Measurements from ENCODE around the gene OSBPL9.

The OSBPL9 gene

DNA sequence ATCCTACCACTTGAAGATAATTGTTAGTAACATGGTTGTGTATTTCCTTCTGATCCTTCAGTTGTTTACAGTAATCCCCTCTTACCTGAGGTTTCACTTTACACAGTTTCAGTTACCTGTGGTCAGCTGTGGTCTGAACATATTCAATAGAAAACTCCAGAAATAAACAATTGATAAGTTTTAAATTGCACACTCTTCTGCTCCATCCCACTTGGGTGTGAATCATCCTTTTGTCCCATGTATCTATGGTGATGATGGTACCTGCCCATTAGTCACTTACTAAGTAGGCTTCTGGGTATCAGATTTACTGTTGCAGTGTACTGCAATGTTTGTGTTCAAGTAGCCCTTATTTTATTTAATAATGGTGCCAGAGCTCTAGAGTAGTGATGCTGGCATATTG lies 62.5 kb downstream of the OSBPL9 start:
- peaks cover 9% of the 10 kb centered on the region; the same call in 1 of the 2 replicates for H3F3A ChIP-seq (ENCODE audit: insufficient read depth, low read length)
- peaks cover 8% of the 10 kb centered on the region for H3K79me2 ChIP-seq (ENCODE audit: low read length)

DNA sequence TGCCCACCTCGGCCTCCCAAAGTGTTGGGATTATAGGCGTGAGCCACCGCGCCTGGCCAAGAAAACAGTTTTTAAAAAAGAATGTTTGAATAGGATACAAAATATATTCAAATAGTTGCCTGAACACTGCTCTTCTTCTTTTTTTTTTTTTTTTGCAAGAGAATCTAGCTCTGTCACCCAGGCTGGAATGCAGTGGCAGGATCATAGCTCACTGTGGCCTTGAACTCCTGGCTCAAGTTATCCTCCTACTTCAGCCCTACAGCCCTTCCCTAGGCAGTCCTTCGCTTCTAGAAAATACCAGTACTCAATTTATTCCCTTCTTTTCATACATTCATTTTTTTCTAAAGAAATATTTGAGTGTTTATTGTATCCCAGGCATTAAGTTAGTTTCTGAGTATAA lies 67.9 kb downstream of the OSBPL9 start:
- Histone ChIP-seq H3K36me3 (replicated peaks; ENCODE audit: insufficient read depth, low read length) (no peaks in the 10 kb centered on the region), H3K9me2 (replicated peaks; ENCODE audit: insufficient read depth, low read length) (no peaks in the 10 kb centered on the region), H3K9ac (ENCODE audit: low read length) (no peak overlapping the region), H3F3A (ENCODE audit: insufficient read depth, low read length) (peaks cover 7% of the 10 kb centered on the region; the same call in 1 of the 2 replicates), H3K27me3 (replicated peaks; ENCODE audit: insufficient read depth, low read length) (no peaks in the 10 kb centered on the region), H3K27ac (ENCODE audit: low read length) (no peak overlapping the region), H3K79me2 (ENCODE audit: low read length) (peaks cover 13% of the 10 kb centered on the region), H3K9me3 (replicated peaks; ENCODE audit: insufficient read depth, low read length) (no peaks in the 10 kb centered on the region), H3K4me2 (ENCODE audit: low read depth, low read length) (no peak overlapping the region), H4K20me1 (ENCODE audit: insufficient read depth, low read length) (no peaks in the 10 kb centered on the region), H2AFZ (ENCODE audit: low read length) (no peak overlapping the region), H3K4me3 (ENCODE audit: low read length) (no peak overlapping the region), H3K4me1 (ENCODE audit: low read length) (peaks cover 21% of the 10 kb centered on the region)
- no peak for DNase-seq
- no peak for TF ChIP-seq EZH2 (optimal IDR thresholded peaks at IDR 0.05; ENCODE audit: low read depth, low read length)
- no peak for TF ChIP-seq EZH2phosphoT487 (IDR thresholded peaks at IDR 0.05; ENCODE audit: low read length)
- TF ChIP-seq, protein P1, sequence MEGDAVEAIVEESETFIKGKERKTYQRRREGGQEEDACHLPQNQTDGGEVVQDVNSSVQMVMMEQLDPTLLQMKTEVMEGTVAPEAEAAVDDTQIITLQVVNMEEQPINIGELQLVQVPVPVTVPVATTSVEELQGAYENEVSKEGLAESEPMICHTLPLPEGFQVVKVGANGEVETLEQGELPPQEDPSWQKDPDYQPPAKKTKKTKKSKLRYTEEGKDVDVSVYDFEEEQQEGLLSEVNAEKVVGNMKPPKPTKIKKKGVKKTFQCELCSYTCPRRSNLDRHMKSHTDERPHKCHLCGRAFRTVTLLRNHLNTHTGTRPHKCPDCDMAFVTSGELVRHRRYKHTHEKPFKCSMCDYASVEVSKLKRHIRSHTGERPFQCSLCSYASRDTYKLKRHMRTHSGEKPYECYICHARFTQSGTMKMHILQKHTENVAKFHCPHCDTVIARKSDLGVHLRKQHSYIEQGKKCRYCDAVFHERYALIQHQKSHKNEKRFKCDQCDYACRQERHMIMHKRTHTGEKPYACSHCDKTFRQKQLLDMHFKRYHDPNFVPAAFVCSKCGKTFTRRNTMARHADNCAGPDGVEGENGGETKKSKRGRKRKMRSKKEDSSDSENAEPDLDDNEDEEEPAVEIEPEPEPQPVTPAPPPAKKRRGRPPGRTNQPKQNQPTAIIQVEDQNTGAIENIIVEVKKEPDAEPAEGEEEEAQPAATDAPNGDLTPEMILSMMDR (IDR thresholded peaks at IDR 0.05; ENCODE audit: low read length) = no peak

More for the DNA sequence above, 62.5 kb downstream of the OSBPL9 start:
- TF ChIP-seq EZH2phosphoT487 (IDR thresholded peaks at IDR 0.05; ENCODE audit: low read length) (no peak), EZH2 (optimal IDR thresholded peaks at IDR 0.05; ENCODE audit: low read depth, low read length) (no peak)
- TF ChIP-seq, protein P1 (IDR thresholded peaks at IDR 0.05; ENCODE audit: low read length) = no peak
- H3K4me2 ChIP-seq (ENCODE audit: low read depth, low read length) = peak overlapping the region; percentile 53; the same call in 1 of the 2 replicates
- H3K9ac ChIP-seq (ENCODE audit: low read length) = no peak overlapping the region
- no peaks in the 10 kb centered on the region for H3K27me3 ChIP-seq (replicated peaks; ENCODE audit: insufficient read depth, low read length)
- H2AFZ ChIP-seq (ENCODE audit: low read length) = no peak overlapping the region
- peak; percentile 57 for DNase-seq
- H3K9me3 ChIP-seq (replicated peaks; ENCODE audit: insufficient read depth, low read length) = no peaks in the 10 kb centered on the region
- H3K4me3 ChIP-seq (ENCODE audit: low read length) = no peak overlapping the region
- peak overlapping the region; percentile 64; the same call in 1 of the 2 replicates for H3K27ac ChIP-seq (ENCODE audit: low read length)
- no peaks in the 10 kb centered on the region for H4K20me1 ChIP-seq (ENCODE audit: insufficient read depth, low read length)
- no peaks in the 10 kb centered on the region for H3K36me3 ChIP-seq (replicated peaks; ENCODE audit: insufficient read depth, low read length)
- H3K9me2 ChIP-seq (replicated peaks; ENCODE audit: insufficient read depth, low read length) = no peaks in the 10 kb centered on the region
- H3K4me1 ChIP-seq (ENCODE audit: low read length) = peaks cover 12% of the 10 kb centered on the region

DNA sequence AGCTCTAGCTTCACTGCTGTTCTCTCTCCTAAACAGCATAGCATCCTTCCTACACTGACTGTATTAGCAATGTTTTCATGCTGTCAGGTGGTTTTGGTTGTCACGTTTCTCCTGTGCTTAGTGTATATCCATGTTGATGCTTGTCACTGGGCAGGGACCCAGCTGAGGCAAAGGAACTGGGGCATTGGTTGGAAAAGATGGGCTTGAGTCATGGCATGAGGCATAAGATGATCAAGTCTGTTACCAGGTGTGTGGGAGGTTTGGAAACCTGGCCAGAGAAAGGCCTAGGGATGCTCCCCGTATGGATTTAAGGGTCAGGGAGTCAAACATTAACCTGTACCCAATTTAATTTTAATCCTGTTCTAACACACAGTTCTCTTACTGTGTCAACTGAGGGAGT lies 69.6 kb downstream of the OSBPL9 start:
- Histone ChIP-seq H3K9me3 (replicated peaks; ENCODE audit: insufficient read depth, low read length) (no peaks in the 10 kb centered on the region), H3K4me1 (ENCODE audit: low read length) (peaks cover 19% of the 10 kb centered on the region), H4K20me1 (ENCODE audit: insufficient read depth, low read length) (no peaks in the 10 kb centered on the region), H3K9ac (ENCODE audit: low read length) (no peak overlapping the region), H3K9me2 (replicated peaks; ENCODE audit: insufficient read depth, low read length) (no peaks in the 10 kb centered on the region), H3K27ac (ENCODE audit: low read length) (no peak overlapping the region), H3K4me3 (ENCODE audit: low read length) (no peak overlapping the region), H3K4me2 (ENCODE audit: low read depth, low read length) (no peak overlapping the region), H2AFZ (ENCODE audit: low read length) (no peak overlapping the region), H3F3A (ENCODE audit: insufficient read depth, low read length) (0 out of 2 replicates have a peak, but pooled peaks cover 7% of the 10 kb centered on the region), H3K79me2 (ENCODE audit: low read length) (peaks cover 12% of the 10 kb centered on the region; the same call in 1 of the 2 replicates), H3K36me3 (replicated peaks; ENCODE audit: insufficient read depth, low read length) (no peaks in the 10 kb centered on the region), H3K27me3 (replicated peaks; ENCODE audit: insufficient read depth, low read length) (no peaks in the 10 kb centered on the region)
- no peak for TF ChIP-seq EZH2 (optimal IDR thresholded peaks at IDR 0.05; ENCODE audit: low read depth, low read length)
- no peak for DNase-seq

DNA sequence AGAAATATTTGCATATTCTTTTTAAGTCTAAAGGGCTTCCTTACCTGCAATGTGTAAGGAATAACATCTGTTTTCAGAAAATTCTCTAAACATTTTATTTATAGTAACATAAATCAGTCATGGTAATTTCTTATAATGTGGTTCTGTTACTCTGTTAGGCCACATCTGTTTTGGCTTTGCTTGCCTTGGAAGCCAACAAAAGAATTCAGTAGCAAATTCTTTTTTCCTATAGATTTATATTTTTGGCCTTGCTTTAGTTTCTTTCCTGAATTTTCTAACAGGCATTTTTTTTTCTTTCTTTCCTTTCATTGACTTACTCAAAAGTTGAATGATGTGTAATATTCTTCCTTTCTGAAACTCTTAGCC lies 72.2 kb downstream of the OSBPL9 start:
- Histone ChIP-seq H3K4me1 (ENCODE audit: low read length) (peaks cover 19% of the 10 kb centered on the region), H3K79me2 (ENCODE audit: low read length) (peaks cover 12% of the 10 kb centered on the region; the same call in 1 of the 2 replicates), H3K9me2 (replicated peaks; ENCODE audit: insufficient read depth, low read length) (no peaks in the 10 kb centered on the region), H3K9ac (ENCODE audit: low read length) (no peak overlapping the region), H3K27me3 (replicated peaks; ENCODE audit: insufficient read depth, low read length) (no peaks in the 10 kb centered on the region), H2AFZ (ENCODE audit: low read length) (no peak overlapping the region), H3K4me3 (ENCODE audit: low read length) (no peak overlapping the region), H3K9me3 (replicated peaks; ENCODE audit: insufficient read depth, low read length) (no peaks in the 10 kb centered on the region), H4K20me1 (ENCODE audit: insufficient read depth, low read length) (no peaks in the 10 kb centered on the region), H3K4me2 (ENCODE audit: low read depth, low read length) (peak overlapping the region; percentile 54), H3K27ac (ENCODE audit: low read length) (no peak overlapping the region), H3K36me3 (replicated peaks; ENCODE audit: insufficient read depth, low read length) (no peaks in the 10 kb centered on the region), H3F3A (ENCODE audit: insufficient read depth, low read length) (0 out of 2 replicates have a peak, but pooled peaks cover 7% of the 10 kb centered on the region)
- no peak for DNase-seq
- TF ChIP-seq EZH2 (optimal IDR thresholded peaks at IDR 0.05; ENCODE audit: low read depth, low read length) = no peak

Measured in MM.1S (cell line).